Right kidney (tissue), 1 donor: Measurements from ENCODE around the gene PTPRR.

ENCODE experiments used
- DNase-seq: peaks from one replicate; pipeline ENCODE4 v3.0.0-alpha.2; 2016

PTPRR gene

DNA sequence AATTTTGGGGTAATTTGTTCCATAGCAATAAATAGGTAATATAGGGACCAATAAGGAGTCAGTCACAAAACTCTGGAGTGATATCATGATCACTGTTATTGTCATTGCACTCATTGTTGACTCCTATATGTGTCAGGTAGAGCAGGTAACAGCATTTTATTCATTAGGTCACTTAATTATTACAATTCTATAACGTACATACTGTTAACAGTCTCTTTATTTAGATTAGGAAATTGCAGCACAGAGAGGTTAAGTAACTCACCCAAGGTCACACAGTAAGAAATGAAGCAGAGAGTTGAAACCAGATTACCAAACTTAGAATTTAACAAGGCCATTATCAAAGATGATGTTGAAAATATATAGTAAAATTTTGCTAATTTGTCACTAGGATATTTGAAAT is 233.6 kb downstream of the PTPRR start:
- DNase-seq, result no peak

DNA sequence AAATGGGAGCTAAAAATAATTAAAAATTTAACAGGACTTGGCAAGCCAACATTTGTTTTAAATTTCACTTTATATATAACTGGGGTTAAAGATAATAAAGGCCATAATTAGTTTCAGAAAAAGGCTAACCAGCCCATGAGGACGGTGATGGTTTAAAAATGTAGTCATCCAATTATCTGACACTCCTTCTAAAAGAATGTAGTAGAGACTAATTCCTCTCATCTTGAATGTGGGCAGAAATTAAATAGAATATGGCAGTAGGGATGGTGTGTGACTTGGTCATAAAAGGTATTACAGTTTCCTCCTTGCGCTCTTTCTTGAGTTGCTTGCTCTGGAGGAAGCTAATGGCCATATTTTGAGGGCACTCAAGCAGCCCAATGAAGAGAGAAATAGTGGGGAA is 234.2 kb downstream of the PTPRR start:
- no peak for DNase-seq

DNA sequence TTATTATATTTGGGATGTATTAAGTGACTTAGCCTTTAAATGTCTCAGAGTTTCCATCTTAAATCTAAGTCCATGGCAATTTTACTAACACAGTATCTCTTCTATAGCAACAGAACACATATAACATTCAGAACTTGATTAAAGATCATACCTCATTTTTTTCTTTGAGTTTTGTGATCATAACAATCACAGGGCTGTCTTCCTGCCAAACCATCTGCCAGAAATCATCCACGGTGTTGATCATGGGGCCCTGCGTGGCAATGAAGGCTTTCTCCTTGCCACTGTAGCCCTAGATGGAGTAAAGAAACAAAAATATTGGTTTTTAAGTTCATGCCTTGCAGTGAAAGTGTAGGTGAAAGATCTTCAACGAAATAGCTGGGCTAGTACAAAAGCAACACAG is 236.6 kb downstream of the PTPRR start:
- no peak for DNase-seq

DNA sequence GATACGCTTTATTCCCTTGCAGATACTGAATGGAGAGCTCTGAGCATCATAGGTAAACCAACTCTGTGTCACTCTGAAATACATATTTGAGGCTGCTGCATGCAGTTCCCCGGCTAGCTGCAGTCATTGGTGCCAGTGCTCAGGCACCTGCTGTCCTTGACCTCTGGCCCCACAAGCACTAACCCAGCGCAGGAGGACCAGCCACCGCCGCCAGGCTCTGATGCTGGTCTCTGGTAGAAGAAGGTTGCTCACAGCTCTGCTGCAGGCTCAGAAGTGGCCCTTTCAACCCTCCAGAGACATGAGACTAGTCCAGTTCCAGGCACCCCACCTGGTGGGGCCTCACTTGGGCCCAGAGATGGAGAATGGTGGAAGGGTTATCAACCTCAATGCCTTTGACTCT is 248.8 kb downstream of the PTPRR start:
- DNase-seq, result no peak

DNA sequence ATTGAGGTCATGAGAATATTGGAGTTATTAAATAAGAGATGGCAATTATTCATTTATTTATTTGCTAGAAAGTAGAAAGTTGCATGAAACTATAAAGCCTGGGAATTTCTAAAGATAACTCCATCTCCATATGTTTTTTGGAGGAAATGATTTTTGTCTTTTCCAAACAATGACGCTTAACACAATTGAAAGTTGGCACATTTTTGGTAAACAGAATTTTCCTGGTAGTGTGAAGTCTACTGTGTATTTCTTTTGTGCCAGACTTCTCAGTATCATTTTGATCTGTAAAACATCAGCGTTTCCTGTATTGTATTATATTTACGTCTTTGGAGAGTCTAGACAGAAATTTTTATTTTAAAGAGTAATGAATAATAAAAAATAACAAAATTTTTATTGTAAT is 249.6 kb downstream of the PTPRR start:
- DNase-seq, result no peak

DNA sequence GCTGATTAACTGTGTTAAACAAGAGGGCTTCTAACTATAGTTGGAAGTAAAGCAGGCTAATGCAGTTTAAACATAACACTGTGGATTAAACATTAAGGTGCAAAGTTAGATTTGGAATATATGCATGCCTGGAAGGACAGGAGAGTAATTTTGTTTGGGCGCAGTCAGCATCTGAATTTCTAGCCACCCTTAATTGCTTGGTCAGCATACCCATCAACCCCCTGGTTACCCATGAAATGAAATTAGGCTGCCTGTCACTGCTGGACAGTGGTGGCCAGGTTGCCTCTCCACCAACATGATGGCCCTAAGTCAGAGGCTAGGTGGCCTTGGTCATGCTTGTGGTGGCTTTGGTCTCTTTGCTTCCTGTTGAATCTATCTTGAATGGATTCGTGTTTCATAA is 253.3 kb downstream of the PTPRR start:
- DNase-seq, result no peak

DNA sequence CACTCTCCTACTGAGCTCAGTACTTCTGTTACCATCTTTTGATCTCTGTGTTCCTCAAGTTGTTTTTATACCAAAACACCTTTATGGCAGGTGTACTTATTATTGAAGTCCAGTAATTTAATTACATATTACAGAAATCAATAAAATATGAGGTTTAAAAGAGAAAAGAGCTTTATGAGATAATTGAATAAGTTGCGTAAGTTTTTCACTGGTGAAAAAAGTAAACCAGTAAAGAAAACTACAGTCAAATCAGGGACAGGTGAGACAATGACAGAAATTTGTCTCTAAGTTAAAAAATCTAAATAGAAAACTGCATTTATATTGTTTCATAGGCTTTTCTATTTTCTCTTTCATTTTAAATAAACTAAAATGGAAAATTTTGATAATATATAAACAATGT is 254.2 kb downstream of the PTPRR start:
- DNase-seq, result no peak

DNA sequence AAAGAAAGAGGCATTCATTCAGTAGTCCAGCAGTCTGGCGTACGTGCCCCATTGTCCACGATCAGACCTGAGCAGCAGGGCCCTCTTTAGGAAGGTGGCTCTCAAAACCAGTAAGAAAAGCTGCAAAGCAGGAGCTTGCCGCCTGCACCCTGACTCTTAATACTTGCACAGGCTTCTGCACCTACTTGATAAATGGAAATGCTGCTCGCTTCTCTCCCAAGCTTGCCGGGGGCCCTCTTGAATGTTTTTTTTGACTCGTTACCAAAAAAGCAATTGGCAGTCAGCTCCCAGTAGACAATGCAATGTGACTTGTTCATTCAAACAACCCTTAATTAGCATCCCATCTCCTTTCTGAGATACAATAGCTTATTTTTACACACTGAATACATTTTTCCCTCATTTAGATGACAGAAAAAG is 256.1 kb downstream of the PTPRR start:
- no peak for DNase-seq

DNA sequence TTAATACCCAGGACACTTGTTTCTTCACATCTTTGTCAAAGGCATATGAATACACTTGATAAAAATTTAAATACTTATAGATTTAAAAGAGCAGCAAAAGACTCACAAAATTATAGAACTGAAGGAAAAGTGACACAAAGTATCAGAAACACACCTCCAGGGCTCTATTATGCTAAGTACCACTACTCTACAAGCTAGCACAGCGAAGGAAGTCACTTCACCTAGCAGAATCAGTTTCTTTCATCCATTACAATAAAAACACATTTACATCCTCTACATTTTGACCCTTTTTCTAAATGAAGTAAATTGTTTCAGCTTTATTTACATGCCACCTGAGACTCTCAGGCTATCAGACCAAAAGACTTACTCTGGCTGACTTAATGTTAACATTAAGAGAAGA is 256.7 kb downstream of the PTPRR start:
- DNase-seq, result no peak

DNA sequence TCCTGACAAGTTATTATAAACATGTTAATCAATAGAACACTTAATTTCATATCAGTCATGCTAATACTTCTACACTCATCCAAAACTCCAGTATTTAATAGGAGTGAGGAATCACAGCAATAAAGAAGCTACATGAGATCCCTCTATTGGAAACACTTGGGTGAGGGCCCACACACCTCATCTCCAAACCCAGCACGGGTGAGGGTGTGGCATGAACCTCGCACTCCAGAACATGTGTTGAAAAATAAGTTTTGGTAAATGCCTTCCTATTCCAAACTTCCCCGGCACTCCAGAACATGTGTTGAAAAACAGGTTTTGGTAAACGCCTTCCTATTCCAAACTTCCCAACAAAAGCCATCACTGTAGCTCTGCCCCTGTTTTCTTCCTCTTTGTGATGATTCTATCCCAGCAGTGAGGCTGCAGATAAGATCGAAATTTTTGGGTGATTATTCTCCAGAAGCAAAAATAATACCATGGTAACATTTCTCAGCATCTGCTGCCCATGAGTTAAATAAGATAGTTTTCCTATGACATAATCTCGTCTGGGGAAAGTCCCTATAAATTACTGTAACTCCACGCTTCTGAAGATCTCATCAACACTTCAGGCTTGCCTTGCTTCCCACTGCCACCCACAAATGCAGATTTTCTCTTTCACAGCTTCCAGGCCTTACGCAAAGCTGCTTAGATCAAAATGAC is 258.9 kb downstream of the PTPRR start:
- DNase-seq, result no peak

DNA sequence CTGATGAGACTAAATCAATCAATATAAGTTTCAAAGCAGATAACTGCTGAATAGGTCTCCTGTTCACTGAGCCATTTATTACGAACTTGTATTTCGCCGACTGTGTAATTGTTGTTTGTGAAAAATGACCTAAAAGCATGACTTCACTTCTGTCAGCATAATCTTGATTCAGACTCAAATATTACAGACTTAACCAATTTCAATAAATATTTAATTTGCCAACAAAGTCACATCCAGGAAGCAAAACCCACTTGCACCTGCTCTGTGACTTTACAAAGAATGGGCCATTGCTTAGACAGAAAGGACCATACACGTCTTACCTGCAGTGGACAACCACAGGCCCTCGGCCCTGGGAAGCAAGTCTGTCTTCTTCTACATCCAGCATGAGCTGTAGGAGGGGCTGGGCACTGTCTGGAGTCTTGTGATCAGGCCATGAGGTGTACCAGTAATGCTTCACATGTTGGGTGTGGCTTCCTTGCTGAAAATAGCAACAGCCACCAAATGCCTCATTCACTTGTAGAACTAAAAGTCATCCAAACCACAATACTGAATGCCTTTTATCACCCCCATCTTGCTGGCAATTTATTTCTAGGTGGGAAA is 259.8 kb downstream of the PTPRR start:
- no peak for DNase-seq

DNA sequence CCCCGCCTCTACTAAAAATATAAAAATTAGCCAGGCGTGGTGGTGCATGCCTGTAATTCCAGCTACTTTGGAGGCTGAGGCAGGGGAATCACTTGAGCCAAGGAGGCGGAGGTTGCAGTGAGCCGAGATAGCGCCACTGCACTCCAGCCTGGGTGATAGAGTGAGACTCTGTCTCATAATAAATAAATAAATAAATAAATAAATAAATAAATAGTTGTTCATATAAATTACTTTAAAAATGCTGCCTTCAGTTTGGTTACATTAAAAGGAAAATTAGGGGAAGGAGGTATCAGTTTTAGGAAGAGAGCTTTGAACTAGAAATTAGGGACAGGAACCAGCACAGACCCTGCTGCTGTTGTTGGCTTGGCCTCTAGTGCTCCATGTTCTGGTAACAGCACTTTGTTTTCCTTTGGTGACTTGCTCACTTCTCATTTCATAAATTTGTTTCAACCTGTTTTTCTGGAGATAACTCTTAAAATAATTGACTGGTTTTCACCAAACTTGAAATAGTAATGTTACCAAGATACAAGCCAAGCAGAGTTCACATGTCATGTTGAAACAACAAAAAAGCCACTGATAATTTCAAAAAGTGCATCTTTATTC is 260.4 kb downstream of the PTPRR start:
- no peak for DNase-seq

DNA sequence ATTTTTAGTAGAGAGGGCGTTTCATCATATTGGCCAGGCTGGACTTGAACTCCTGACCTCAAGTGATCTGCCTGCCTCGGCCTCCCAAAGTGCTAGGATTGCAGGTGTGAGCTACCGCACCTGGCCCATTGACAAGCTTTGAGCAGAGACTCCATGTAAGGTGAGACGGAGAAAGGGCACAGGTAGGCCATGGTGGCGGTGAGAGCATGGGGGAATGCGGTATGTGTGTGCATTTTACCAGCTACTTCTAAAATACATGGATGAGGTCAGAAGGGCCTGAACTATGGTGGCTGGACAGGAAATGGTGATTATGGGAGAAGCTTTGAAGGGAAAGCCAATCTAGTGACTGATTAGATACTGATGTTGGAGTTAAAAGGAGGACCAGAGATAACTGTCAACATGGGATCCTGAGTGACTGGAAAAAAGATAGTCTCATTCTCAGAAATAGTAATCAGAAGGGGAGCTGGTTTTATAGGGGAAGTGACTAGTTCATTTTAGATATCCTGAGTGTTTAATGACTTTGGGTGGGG is 261.4 kb downstream of the PTPRR start:
- no peak for DNase-seq

DNA sequence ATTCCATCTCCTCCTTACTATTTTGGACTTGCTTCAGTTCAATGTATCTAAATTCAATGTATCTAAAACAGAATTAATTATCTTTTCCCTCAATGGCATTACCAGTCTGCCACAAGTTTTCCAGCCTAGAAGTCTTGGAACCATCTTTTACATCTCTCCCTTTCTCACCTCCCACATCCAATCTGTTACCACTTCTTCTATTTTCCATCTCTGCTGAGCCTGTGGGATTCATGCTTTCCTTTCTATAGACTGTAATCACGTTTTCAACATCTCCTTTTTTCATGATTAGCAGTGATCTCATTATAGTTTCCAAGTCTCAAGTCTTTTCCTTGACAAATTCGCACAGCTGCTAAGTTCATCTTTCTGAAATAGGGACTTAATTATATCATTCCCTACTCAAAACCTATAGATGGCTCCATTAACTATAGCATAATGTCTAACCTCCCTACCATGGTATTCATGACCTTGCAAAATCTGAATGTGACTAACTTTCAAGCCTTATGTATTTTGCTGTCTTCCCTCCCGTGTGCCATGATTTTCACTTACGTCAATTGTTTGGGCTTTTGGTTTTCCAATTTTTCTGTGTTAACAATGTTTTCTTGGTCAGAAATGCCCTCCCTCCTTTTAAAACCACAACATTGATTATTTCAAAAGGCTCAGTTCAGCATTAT is 262.8 kb downstream of the PTPRR start:
- no peak for DNase-seq

DNA sequence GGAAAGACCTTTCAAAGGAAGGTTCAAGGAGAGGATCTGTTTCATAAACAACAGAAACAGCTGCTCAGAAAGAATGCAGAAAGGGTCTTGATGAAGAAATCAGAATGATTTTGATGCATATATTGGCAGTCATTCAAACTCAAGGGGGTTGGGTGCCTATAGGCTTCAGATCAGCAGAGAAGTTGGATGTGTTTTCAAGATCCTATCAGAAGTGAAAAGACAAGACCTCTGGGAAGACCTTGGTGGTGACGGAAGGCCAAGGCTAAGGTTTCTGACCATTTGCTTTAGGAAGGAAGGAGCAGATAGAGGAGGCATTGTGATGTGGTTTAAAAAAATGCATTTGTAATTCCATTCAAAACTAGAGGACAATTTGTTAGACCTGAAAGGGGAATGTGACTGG is 268.1 kb downstream of the PTPRR start:
- no peak for DNase-seq

DNA sequence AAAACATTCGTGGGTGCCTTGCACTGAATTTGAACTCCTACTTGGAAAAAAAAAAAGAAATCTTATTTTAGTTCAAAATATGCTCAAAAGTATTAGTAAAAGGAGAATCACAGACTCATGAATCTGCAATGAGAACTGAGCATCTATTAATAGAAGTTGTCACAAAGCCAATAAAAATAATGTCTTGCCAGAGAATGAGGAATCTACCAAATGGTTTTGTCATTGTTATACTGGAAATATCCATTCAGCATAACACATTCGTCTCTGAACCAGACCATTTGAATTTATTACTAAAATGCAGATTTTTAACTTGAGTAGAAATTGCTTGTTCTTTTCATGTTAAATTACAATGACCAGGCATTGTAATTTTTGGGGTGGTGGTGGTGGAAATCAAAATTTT is 271.7 kb downstream of the PTPRR start:
- DNase-seq, result no peak

DNA sequence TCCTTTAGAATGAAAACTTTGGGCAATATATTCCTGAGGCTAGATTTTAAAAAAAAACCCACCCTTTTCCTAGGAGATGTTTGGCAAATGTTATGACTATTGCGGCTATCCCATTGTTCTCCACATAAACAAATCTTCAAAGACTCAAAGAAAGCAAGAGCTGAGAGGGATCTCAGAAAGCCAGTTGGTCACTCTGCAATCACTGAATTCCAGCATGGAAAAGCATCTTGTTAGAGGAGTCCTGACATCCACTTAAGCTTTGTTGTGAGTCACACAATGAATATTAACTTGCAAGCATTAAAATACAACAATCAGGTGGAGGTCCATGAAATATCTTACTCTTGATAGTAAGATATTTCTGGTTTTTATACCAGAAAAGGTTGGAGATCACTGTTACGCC is 272.3 kb downstream of the PTPRR start:
- DNase-seq, result no peak

DNA sequence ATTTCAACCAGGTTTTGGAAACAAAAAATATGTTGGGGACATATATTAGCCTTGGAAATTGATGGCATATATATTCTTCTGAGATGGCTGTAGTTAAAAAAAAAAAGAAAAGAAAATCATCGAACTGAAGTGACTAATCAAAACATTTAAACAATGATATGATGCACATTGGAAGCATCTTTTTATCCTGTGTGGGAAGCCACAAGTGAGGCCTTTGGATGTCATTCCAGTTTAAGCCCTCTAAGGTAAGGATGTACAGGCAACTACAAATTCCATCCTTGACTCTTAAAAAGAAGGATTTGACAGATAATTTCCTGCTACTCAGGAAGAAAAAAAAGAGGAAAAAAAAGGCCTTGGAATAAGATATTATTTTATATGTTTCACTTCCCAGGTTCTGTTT is 273.7 kb downstream of the PTPRR start:
- no peak for DNase-seq

DNA sequence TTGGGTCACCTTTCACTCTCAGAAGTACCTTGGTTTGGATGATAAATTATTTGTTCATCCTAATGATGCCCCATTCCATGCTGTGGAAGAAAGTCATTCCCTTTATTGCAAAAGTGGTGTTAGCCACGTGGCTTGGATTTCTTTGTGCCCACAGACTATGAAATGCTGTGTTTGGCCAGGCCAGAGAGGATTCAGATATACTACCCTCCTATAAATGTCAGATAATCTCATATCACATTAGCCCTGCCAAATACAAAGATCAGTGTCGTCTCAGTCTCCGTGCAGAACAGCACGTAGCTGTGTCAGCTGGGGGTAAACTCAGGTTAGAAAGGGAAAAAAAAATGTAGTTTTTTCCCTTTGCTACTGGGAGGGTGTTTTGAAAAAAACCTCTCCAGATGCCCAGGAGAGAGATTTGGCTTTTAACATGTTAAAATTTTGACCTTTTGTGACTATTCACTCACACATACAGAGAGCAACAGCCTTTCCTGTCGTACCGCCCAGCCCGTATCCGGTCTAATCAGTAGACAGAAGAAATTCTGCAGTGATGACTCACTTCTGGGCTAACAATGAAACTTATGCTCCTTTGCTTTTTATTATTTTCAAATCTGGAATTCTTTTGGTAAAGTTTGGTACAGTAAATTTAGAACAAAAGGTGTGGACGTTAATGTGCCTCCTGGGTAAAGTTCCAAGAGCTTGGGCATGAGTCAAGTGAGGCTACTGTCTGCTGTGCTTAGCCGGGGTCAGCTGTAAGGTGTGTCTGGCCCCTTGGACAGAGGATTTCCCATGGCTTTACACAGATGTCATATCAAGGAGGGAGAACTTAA is 274.8 kb downstream of the PTPRR start:
- DNase-seq, result no peak

DNA sequence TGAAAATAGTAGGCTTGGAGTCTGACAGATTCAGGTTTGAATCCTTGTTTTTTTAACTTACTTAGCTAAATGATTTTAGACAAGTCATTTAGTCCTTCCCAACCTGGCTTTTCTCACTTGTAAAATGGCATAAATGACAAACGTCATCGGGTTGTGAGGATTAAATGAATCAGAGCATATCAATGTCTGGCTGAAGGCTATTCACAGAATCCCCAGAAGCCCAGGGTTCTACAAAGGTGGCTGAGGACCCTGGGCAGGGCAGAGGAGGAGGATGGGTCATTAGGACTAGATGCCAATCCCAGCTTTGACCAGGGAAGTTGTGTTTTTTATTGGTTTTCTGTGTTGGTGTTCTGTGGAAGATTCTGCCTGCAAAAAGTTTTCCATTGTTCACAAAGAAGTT is 275.7 kb downstream of the PTPRR start:
- DNase-seq, result no peak

DNA sequence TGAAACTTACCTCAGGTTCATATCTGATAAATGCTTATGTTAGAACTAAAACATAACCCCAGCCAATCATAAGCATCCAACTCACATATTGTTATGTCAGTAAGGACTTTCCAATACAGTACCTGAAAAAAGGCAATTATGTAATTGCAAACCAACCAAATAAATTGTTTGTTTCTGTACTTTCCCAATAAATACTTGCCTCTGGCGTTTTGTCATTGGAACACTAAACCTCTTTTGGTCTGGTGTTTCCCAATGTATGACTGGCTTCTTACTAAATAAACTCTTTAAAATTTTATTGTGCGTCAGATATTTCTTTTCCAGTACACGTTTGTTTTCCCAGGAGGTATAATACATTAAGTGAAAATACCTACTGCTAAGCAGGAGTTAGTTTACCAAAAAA is 276.6 kb downstream of the PTPRR start:
- DNase-seq, result no peak

DNA sequence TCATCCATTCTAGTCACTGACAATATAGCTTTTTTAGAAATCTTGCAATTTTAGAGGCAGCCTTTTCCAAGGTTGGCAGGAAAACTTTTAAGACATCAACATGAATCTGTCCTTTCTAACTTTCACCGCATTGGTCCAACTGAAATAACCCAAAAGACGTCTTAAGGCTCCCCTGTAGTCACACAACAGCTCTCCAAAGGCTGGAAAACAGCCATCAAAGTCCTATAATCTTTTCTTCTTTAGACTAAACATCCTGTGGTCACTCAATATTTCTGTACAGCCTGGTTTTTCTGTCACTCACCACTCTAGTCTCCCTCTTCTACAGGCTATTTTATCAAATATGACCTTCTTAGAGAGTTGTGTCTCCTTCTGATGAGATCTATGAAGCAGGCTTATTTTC is 278.8 kb downstream of the PTPRR start:
- DNase-seq, result no peak

DNA sequence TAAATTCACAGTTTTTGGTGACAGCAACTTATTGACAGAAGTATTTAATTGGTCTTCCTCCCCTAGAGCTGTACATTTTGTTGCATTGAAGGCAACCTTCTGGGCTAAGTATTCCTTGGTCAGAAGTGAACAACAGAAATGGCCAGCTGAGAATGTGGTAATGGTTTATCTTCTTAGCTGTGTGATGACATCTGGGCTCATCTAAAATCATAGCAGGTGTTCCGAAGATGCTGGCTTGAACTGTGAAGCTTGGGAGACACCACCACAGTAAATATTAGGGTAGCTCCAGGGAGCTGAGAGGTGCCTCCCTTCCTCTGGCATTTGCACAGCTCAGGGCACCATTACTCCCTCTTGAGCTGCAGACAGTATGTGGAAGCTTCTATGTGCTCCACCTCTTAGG is 279.6 kb downstream of the PTPRR start:
- no peak for DNase-seq
